Measurements from ENCODE around the gene LILRB4.

DNA sequence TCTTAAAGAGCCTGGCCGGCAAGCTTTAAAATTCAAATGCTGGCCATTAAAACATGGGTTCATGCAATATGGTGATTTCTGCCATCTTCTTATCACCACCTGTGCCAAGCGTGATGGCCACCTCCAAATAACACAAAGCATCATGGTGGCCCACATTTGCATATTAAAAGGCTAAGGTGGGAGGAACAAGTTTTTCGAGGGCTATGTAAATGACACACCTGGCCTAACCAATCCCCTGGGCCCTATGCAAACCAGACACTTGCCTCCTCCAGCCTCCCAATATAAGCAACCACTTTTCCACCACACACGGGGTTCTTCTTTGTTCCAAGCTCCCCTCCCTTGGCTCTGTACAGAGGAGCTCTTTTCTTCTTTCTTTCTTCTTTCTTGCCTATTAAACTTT is 14.4 kb downstream of the LILRB4 start:
- TF ChIP-seq, protein P1, sequence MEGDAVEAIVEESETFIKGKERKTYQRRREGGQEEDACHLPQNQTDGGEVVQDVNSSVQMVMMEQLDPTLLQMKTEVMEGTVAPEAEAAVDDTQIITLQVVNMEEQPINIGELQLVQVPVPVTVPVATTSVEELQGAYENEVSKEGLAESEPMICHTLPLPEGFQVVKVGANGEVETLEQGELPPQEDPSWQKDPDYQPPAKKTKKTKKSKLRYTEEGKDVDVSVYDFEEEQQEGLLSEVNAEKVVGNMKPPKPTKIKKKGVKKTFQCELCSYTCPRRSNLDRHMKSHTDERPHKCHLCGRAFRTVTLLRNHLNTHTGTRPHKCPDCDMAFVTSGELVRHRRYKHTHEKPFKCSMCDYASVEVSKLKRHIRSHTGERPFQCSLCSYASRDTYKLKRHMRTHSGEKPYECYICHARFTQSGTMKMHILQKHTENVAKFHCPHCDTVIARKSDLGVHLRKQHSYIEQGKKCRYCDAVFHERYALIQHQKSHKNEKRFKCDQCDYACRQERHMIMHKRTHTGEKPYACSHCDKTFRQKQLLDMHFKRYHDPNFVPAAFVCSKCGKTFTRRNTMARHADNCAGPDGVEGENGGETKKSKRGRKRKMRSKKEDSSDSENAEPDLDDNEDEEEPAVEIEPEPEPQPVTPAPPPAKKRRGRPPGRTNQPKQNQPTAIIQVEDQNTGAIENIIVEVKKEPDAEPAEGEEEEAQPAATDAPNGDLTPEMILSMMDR (IDR thresholded peaks at IDR 0.05 in 8 of 11, conservative IDR thresholded peaks at IDR 0.05 in 3 of 11) = no peak
- TF ChIP-seq POLR2A (IDR thresholded peaks at IDR 0.05) = no peak

Data from spleen (tissue), 7 donors.